H1 (cell line): ENCODE measurements around the gene SLC12A8. TPM values are rescaled to one million over a fixed set of nuclear protein-coding genes. Genes with fewer than 3 reads are reported as not detected.

Source experiments
- CTCF ChIA-PET: fragments of 300-600 bp; sonication (Branson Sonifier 250); formaldehyde crosslinking; loops from one replicate; lab custom pipeline; 2021; ENCODE audit not compliant: partially characterized antibody; lab: Charles Lee
- POLR2A ChIA-PET: fragments of 300-600 bp; sonication (Branson Sonifier 250); formaldehyde crosslinking; loops from one replicate; lab custom pipeline; 2021; ENCODE audit warnings: inconsistent platforms; ENCODE audit not compliant: partially characterized antibody; lab: Charles Lee
- DNase-seq, 2 experiments: peaks; one replicate each; pipeline versions ENCODE4 v3.0.0 to v3.0.0-alpha.2; 2010 to 2022; ENCODE audit warnings: low spot score in 2 of 2, low read depth in 1 of 2, mixed read lengths in 1 of 2
- FAIRE-seq: peaks from 2 replicates; lab custom pipeline; 2011; peaks lifted over from hg19 to GRCh38; lab: Jason Lieb, UNC
- H2AFZ ChIP-seq: 2 replicates; pipeline ENCODE4 v1.8.1; 2012; ENCODE audit warnings: low read length, inconsistent platforms
- H2AK5ac ChIP-seq: 2 replicates; pipeline ENCODE4 v1.6.1; 2013; ENCODE audit warnings: low read depth, low read length
- H2BK120ac ChIP-seq: replicated peaks from 2 replicates; pipeline ENCODE3; 2013; ENCODE audit warnings: low read depth, low read length, inconsistent platforms
- H2BK12ac ChIP-seq: 2 replicates; pipeline ENCODE4 v1.6.1; 2013; ENCODE audit warnings: low read depth, low read length
- H2BK15ac ChIP-seq: 2 replicates; pipeline ENCODE4 v1.6.1; 2013; ENCODE audit warnings: low read length
- H2BK20ac ChIP-seq: 2 replicates; pipeline ENCODE4 v1.6.1; 2013; ENCODE audit warnings: low read length
- H2BK5ac ChIP-seq: 2 replicates; pipeline ENCODE4 v1.6.1; 2013; ENCODE audit warnings: low read depth, low read length
- H3K14ac ChIP-seq: 2 replicates; pipeline ENCODE4 v1.6.1; 2013; ENCODE audit warnings: inconsistent platforms; ENCODE audit not compliant: insufficient read length
- H3K18ac ChIP-seq: 2 replicates; pipeline ENCODE4 v1.6.1; 2013; ENCODE audit warnings: low read length; ENCODE audit errors: extremely low read depth
- H3K23ac ChIP-seq: 2 replicates; pipeline ENCODE4 v1.6.1; 2013; ENCODE audit warnings: inconsistent platforms; ENCODE audit not compliant: insufficient read length
- H3K23me2 ChIP-seq: 2 replicates; pipeline ENCODE4 v1.6.1; 2013; ENCODE audit warnings: low read depth, low read length
- H3K27ac ChIP-seq: 2 replicates; pipeline ENCODE4 v1.6.1; 2011; ENCODE audit warnings: low read depth, low read length, inconsistent platforms
- H3K27me3 ChIP-seq, 4 experiments: replicated peaks in 1 of 4; 1 replicate in 1 of 4; 2 replicates in 3 of 4; pipeline versions ENCODE4 v1.6.1 to v1.8.1; 2011 to 2013; ENCODE audit warnings: low read length in 3 of 4, mild to moderate bottlenecking in 3 of 4, inconsistent platforms in 2 of 4, mixed read lengths in 2 of 4, moderate library complexity in 1 of 4; ENCODE audit not compliant: control insufficient read depth in 3 of 4, insufficient read depth in 3 of 4; ENCODE audit errors: extremely low read depth in 1 of 4
- H3K36me3 ChIP-seq, 4 experiments: 2 replicates each; pipeline versions ENCODE4 v1.6.1 to v1.8.1; 2011 to 2013; ENCODE audit warnings: mild to moderate bottlenecking in 4 of 4, low read length in 3 of 4, moderate library complexity in 2 of 4, control low read depth in 1 of 4, inconsistent platforms in 1 of 4; ENCODE audit not compliant: insufficient read depth in 4 of 4, control insufficient read depth in 2 of 4
- H3K4ac ChIP-seq: replicated peaks from 2 replicates; pipeline ENCODE3; 2013; ENCODE audit warnings: low read length, low read depth, mixed read lengths, inconsistent platforms; ENCODE audit not compliant: insufficient read length
- H3K4me1 ChIP-seq, 4 experiments: replicated peaks in 1 of 4; 1 replicate in 1 of 4; 2 replicates in 3 of 4; pipeline versions ENCODE4 v1.6.1 to v1.8.1; 2011 to 2013; ENCODE audit warnings: low read length in 3 of 4, inconsistent platforms in 2 of 4, mixed read lengths in 1 of 4; ENCODE audit not compliant: insufficient read depth in 4 of 4, control insufficient read depth in 3 of 4
- H3K4me2 ChIP-seq, 2 experiments: 2 replicates each; pipeline versions ENCODE4 v1.6.1 to v1.8.1; 2011 to 2013; ENCODE audit warnings: low read depth in 2 of 2, low read length in 2 of 2, control low read depth in 1 of 2, inconsistent platforms in 1 of 2, mild to moderate bottlenecking in 1 of 2; ENCODE audit not compliant: insufficient read depth in 1 of 2
- H3K4me3 ChIP-seq, 4 experiments: fragments of 200-600, 300-600 bp in 1 of 4; sonication (generic), shearing (Covaris generic), sonication (Bioruptor Twin) in 1 of 4; 2 replicates each; pipeline versions ENCODE4 v1.5.1 to v1.8.1; 2011 to 2016; ENCODE audit warnings: low read length in 4 of 4, low read depth in 3 of 4, control low read depth in 2 of 4, inconsistent platforms in 2 of 4, mild to moderate bottlenecking in 2 of 4, mixed read lengths in 1 of 4, moderate library complexity in 1 of 4; ENCODE audit not compliant: insufficient read depth in 2 of 4; ENCODE audit errors: extremely low read depth in 1 of 4
- H3K56ac ChIP-seq: replicated peaks from 2 replicates; pipeline ENCODE3; 2013; ENCODE audit warnings: low read depth, mild to moderate bottlenecking, mixed read lengths, low read length, inconsistent platforms; ENCODE audit not compliant: insufficient read length
- H3K79me1 ChIP-seq: 2 replicates; pipeline ENCODE4 v1.6.1; 2013; ENCODE audit warnings: low read depth, low read length, control low read depth
- H3K79me2 ChIP-seq, 2 experiments: 2 replicates each; pipeline versions ENCODE4 v1.6.1 to v1.8.1; 2012 to 2013; ENCODE audit warnings: low read length in 2 of 2, mild to moderate bottlenecking in 2 of 2, inconsistent platforms in 1 of 2; ENCODE audit not compliant: insufficient read depth in 2 of 2, control insufficient read depth in 1 of 2
- H3K9ac ChIP-seq, 4 experiments: replicated peaks in 1 of 4; 1 replicate in 1 of 4; 2 replicates in 3 of 4; pipeline versions ENCODE4 v1.6.1 to v1.8.1; 2011 to 2013; ENCODE audit warnings: low read depth in 3 of 4, low read length in 3 of 4, control low read depth in 2 of 4, mild to moderate bottlenecking in 2 of 4, moderate library complexity in 2 of 4, inconsistent platforms in 1 of 4; ENCODE audit errors: extremely low read depth in 1 of 4
- H3K9me3 ChIP-seq, 2 experiments: 2 replicates each; pipeline versions ENCODE4 v1.6.1 to v1.8.1; 2012 to 2013; ENCODE audit warnings: mild to moderate bottlenecking in 2 of 2, moderate library complexity in 2 of 2, control low read depth in 1 of 2, inconsistent platforms in 1 of 2, low read depth in 1 of 2, low read length in 1 of 2, mixed read lengths in 1 of 2; ENCODE audit not compliant: insufficient read depth in 2 of 2
- H4K20me1 ChIP-seq, 2 experiments: replicated peaks in 1 of 2; 2 replicates each; pipeline versions ENCODE3 to v1.8.1; 2011 to 2013; ENCODE audit warnings: inconsistent platforms in 2 of 2, low read length in 2 of 2, mild to moderate bottlenecking in 1 of 2; ENCODE audit not compliant: insufficient read depth in 2 of 2, control insufficient read depth in 1 of 2
- H4K5ac ChIP-seq: 2 replicates; pipeline ENCODE4 v1.6.1; 2013; ENCODE audit warnings: low read length, low read depth, mixed read lengths, inconsistent platforms; ENCODE audit not compliant: insufficient read length
- H4K8ac ChIP-seq: 2 replicates; pipeline ENCODE4 v1.8.0; 2013; ENCODE audit warnings: mild to moderate bottlenecking, moderate library complexity, low read length, inconsistent platforms; ENCODE audit not compliant: insufficient read depth; ENCODE audit errors: extremely low read depth
- H4K91ac ChIP-seq: replicated peaks from 2 replicates; pipeline ENCODE3; 2013; ENCODE audit warnings: low read length, mixed read lengths, inconsistent platforms; ENCODE audit not compliant: insufficient read length
- BACH1 ChIP-seq: IDR thresholded peaks from 2 replicates; pipeline ENCODE4 v1.6.1; 2012; ENCODE audit warnings: low read length, improper control_type of control experiment
- BCL11A ChIP-seq, 2 experiments: IDR thresholded peaks; one replicate each; pipeline ENCODE4 v1.6.1; 2011; ENCODE audit warnings: low read depth in 2 of 2, low read length in 2 of 2, mild to moderate bottlenecking in 2 of 2
- EP300 ChIP-seq, 2 experiments: IDR thresholded peaks; 1 replicate in 1 of 2; 2 replicates in 1 of 2; pipeline ENCODE4 v1.6.1; 2011 to 2012; ENCODE audit warnings: low read depth in 2 of 2, low read length in 2 of 2, mild to moderate bottlenecking in 2 of 2, borderline replicate concordance in 1 of 2, inconsistent platforms in 1 of 2, moderate library complexity in 1 of 2
- KDM1A ChIP-seq: fragments of 200-600, 300-600 bp; sonication (generic); IDR thresholded peaks from 2 replicates; pipeline ENCODE4 v1.7.1; 2016; ENCODE audit warnings: mild to moderate bottlenecking, low read length, borderline replicate concordance
- KDM5A ChIP-seq: fragments of 200-600 bp; IDR thresholded peaks from 2 replicates; pipeline ENCODE4 v1.7.1; 2012; ENCODE audit warnings: mild to moderate bottlenecking, low read length, inconsistent platforms, mixed read lengths
- PHF8 ChIP-seq: fragments of 200-600 bp; sonication (generic); conservative IDR thresholded peaks from 2 replicates; pipeline ENCODE4 v1.7.1; 2012; ENCODE audit warnings: low read depth, mild to moderate bottlenecking, inconsistent platforms, low read length, moderate library complexity
- RXRA ChIP-seq: IDR thresholded peaks from 2 replicates; pipeline ENCODE4 v1.6.1; 2011; ENCODE audit warnings: low read depth, mild to moderate bottlenecking, low read length, moderate library complexity; ENCODE audit not compliant: insufficient read depth
- TBP ChIP-seq: IDR thresholded peaks from 2 replicates; pipeline ENCODE4 v1.6.1; 2011; ENCODE audit warnings: low read depth, low read length, improper control_type of control experiment
- TCF12 ChIP-seq: IDR thresholded peaks from 2 replicates; pipeline ENCODE4 v1.6.1; 2011; ENCODE audit warnings: low read depth, mild to moderate bottlenecking, low read length
- WGBS, 2 experiments: shearing (Covaris generic) in 1 of 2; methylation state at CpG; one replicate each; pipeline versions ENCODE4 v1.1.6 to v1.1.7; 2013 to 2015; ENCODE audit warnings: low lambda C conversion rate in 2 of 2, mixed read lengths in 2 of 2, inconsistent platforms in 1 of 2, low coverage in 1 of 2, missing lambda C conversion rate in 1 of 2; ENCODE audit not compliant: insufficient replicate concordance in 2 of 2, insufficient coverage in 1 of 2, insufficient read length in 1 of 2; ENCODE audit errors: extremely low coverage in 1 of 2, missing lambda C conversion rate in 1 of 2; 5-methylcytosine and 5-hydroxymethylcytosine counted together
- polyA plus RNA-seq, 7 experiments: library from polyadenylated mRNA; depleted of rRNA in 3 of 7; stranded (reverse) in 5 of 7; unstranded in 2 of 7; fragments of >200 nt in 5 of 7; fragments of 200-250 nt in 2 of 7; gene quantifications; 1 replicate in 5 of 7; 2 replicates in 1 of 7; 4 replicates in 1 of 7; pipeline versions ENCODE4 v1.2.1 to v1.2.3, GENCODE V29; 2011 to 2013; ENCODE audit warnings: missing spikeins in 2 of 7, mixed read lengths in 2 of 7
- total RNA-seq: library from RNA; stranded (reverse); fragmentation: NEBNext Ultra II Directional; extraction: Animal tissue kit (Norgen Biotek cat#: 25700); gene quantifications from 2 replicates; pipeline ENCODE4 v1.2.1, GENCODE V29; 2021

Gene SLC12A8
- total and polyA plus RNA-seq, 2 of the 8 experiments (the other 6 are each of a cell fraction or from before 2014, with no cell fraction given) = 13.7 to 14.4 TPM

GRCh38 chr3:125260158-125260557 is 47.6 kb upstream of the SLC12A8 start:
- H3K14ac ChIP-seq = no peak overlapping the region
- no peaks in the 10 kb centered on the region for H3K79me2 ChIP-seq
- no peak overlapping the region for H3K4ac ChIP-seq
- CTCF ChIA-PET = interaction anchor here (1.0 to 1.3 kb wide), 3 partner anchors 9 to 75 kb away, joined by 3 to 5 read pairs (median 3); no protein-coding TSS in a partner anchor
- H3K9me3 ChIP-seq = peaks cover 0 to 4% of the 10 kb centered on the region in 2 experiments; a peak in 1 of 4 replicates
- FAIRE-seq (no peak), DNase-seq (no peak)
- no peak overlapping the region for H3K4me2 ChIP-seq
- no peak overlapping the region for H3K9ac ChIP-seq
- H3K4me3 ChIP-seq = no peak overlapping the region
- TF ChIP-seq EP300 (IDR thresholded peaks at IDR 0.05; ENCODE audit: borderline replicate concordance in 1 of 2, low read depth in 2 of 2, low read length in 2 of 2) = no peak
- TF ChIP-seq TCF12 = no peak
- no peak for TF ChIP-seq BCL11A (IDR thresholded peaks at IDR 0.05; ENCODE audit: low read depth in 2 of 2, low read length in 2 of 2)
- TF ChIP-seq KDM1A = no peak
- TF ChIP-seq KDM5A = no peak
- TF ChIP-seq TBP = no peak
- TF ChIP-seq RXRA = no peak
- TF ChIP-seq BACH1 = no peak
- no peak for TF ChIP-seq PHF8
- H4K5ac ChIP-seq = no peak overlapping the region
- no peak overlapping the region for H2BK20ac ChIP-seq
- no peaks in the 10 kb centered on the region for H3K4me1 ChIP-seq
- H3K27ac ChIP-seq = no peak overlapping the region
- no peak overlapping the region for H2BK5ac ChIP-seq
- POLR2A ChIA-PET = no interaction called here
- no peaks in the 10 kb centered on the region for H4K20me1 ChIP-seq
- no peak overlapping the region for H4K91ac ChIP-seq
- no peak overlapping the region for H2AK5ac ChIP-seq
- H4K8ac ChIP-seq = no peak overlapping the region
- no peak overlapping the region for H2BK120ac ChIP-seq
- no peak overlapping the region for H3K56ac ChIP-seq
- WGBS, 2 experiments = 100% methylated on average over 2 of the region's 2 CpGs; no CpG with 5 or more reads in 1 of the 2 experiments
- no peaks in the 10 kb centered on the region for H3K23me2 ChIP-seq
- no peaks in the 10 kb centered on the region for H3K27me3 ChIP-seq
- H2BK12ac ChIP-seq = no peak overlapping the region
- H3K36me3 ChIP-seq = peaks cover 0 to 2% (median 0%) of the 10 kb centered on the region in 4 experiments; a peak in 1 of 8 replicates
- H2AFZ ChIP-seq = no peak overlapping the region
- H2BK15ac ChIP-seq = no peak overlapping the region
- no peak overlapping the region for H3K23ac ChIP-seq
- no peak overlapping the region for H3K18ac ChIP-seq
- H3K79me1 ChIP-seq = no peaks in the 10 kb centered on the region
